K562 (cell line): ENCODE measurements around the gene PHKA1. TPM values are rescaled to one million over a fixed set of nuclear protein-coding genes. Genes with fewer than 3 reads are reported as not detected.
A peak's percentile ranks its signal among the peaks of the same experiment; 100 is the strongest.

Source experiments
- ARID2 ChIP-seq: fragments of 450-650 bp; IDR thresholded peaks from 2 replicates; pipeline ENCODE4 v1.6.1; 2017; ENCODE audit warnings: antibody characterized with exemption, mild to moderate bottlenecking
- CTCF ChIP-seq, 3 experiments: IDR thresholded peaks in 2 of 3; conservative IDR thresholded peaks in 1 of 3; 2 replicates each; pipeline ENCODE4 v1.5.1; 2011 to 2012; ENCODE audit warnings: low read length in 3 of 3, mild to moderate bottlenecking in 3 of 3, control low read depth in 2 of 3, improper control_type of control experiment in 1 of 3, inconsistent platforms in 1 of 3, low read depth in 1 of 3, mixed read lengths in 1 of 3, moderate library complexity in 1 of 3; ENCODE audit not compliant: insufficient read depth in 2 of 3
- DEAF1 ChIP-seq: fragments of 450-650 bp; formaldehyde crosslinking; IDR thresholded peaks from 2 replicates; pipeline ENCODE4 v1.4.0; 2020; ENCODE audit warnings: mild to moderate bottlenecking, moderate library complexity
- FOXJ2 ChIP-seq: fragments of 200-800 bp; sonication (Bioruptor generic); IDR thresholded peaks from 2 replicates; pipeline ENCODE4 v1.6.1; 2016; ENCODE audit warnings: missing genetic modification characterization, missing compliant biosample characterization
- KLF6 ChIP-seq: fragments of 250-450 bp; sonication (Bioruptor Pico); IDR thresholded peaks from 2 replicates; pipeline ENCODE4 v1.4.0; 2020; ENCODE audit warnings: mild to moderate bottlenecking, moderate library complexity, borderline replicate concordance
- MNT ChIP-seq, 2 experiments: fragments of 450-650 bp; conservative IDR thresholded peaks; 2 replicates each; pipeline ENCODE4 v1.6.1; 2017; ENCODE audit warnings: mild to moderate bottlenecking in 2 of 2, moderate library complexity in 2 of 2
- MTA1 ChIP-seq: fragments of 450-650 bp; IDR thresholded peaks from 2 replicates; pipeline ENCODE4 v1.6.1; 2017; ENCODE audit warnings: borderline replicate concordance
- NCOA4 ChIP-seq: fragments of 450-650 bp; IDR thresholded peaks from 2 replicates; pipeline ENCODE4 v1.6.1; 2018; ENCODE audit warnings: mild to moderate bottlenecking; ENCODE audit not compliant: partially characterized antibody
- RAD51 ChIP-seq: fragments of 450-650 bp; IDR thresholded peaks from 2 replicates; pipeline ENCODE4 v1.7.1; 2016; ENCODE audit warnings: low read depth, mild to moderate bottlenecking, borderline replicate concordance
- RB1 ChIP-seq: fragments of 450-650 bp; IDR thresholded peaks from 2 replicates; pipeline ENCODE4 v1.6.1; 2017; ENCODE audit warnings: low read depth, mild to moderate bottlenecking
- TAF15 ChIP-seq: fragments of 200-400 bp; formaldehyde crosslinking; IDR thresholded peaks from 2 replicates; pipeline ENCODE4 v1.6.1; 2017; ENCODE audit warnings: mild to moderate bottlenecking, low read depth, low read length, moderate library complexity
- ZBED1 ChIP-seq: IDR thresholded peaks from 2 replicates; pipeline ENCODE4 v1.6.1; 2014
- ZBTB17 ChIP-seq: fragments of 450-650 bp; formaldehyde crosslinking; IDR thresholded peaks from 2 replicates; pipeline ENCODE4 v1.4.0; 2020; ENCODE audit warnings: mild to moderate bottlenecking
- ZNF143 ChIP-seq: sonication (generic); formaldehyde crosslinking; IDR thresholded peaks from 2 replicates; pipeline ENCODE4 v1.9.0; 2022; ENCODE audit warnings: mild to moderate bottlenecking, missing genetic modification reagents
- ZNF561 ChIP-seq: fragments of 450-650 bp; formaldehyde crosslinking; conservative IDR thresholded peaks from 2 replicates; pipeline ENCODE4 v1.4.0; 2020; ENCODE audit warnings: mild to moderate bottlenecking, moderate library complexity
- polyA plus RNA-seq, 8 experiments: library from polyadenylated mRNA; depleted of rRNA in 4 of 8; stranded (reverse) in 5 of 8; unstranded in 3 of 8; fragments of >200 nt; fragmentation: Nextera tagmentation in 2 of 8; fragmentation: Illumina TruSeq in 1 of 8; extraction: Ambion mirVana in 2 of 8; extraction: Trizol in 1 of 8; gene quantifications; 2 replicates each; pipeline versions ENCODE4 v1.2.1 to v1.2.3, GENCODE V29; 2011 to 2014; ENCODE audit warnings: inconsistent platforms in 1 of 8, missing spikeins in 1 of 8
- total RNA-seq, 7 experiments: library from RNA; depleted of rRNA in 6 of 7; stranded (reverse); fragments of >200 nt in 6 of 7; fragmentation: Illumina TruSeq in 2 of 7; extraction: Trizol in 2 of 7; gene quantifications; 2 replicates each; pipeline versions ENCODE4 v1.2.1 to v1.2.3, GENCODE V29; 2011 to 2021; ENCODE audit warnings: low replicate concordance in 1 of 7
- TF ChIP-seq, protein P1 (sequence below): conservative IDR thresholded peaks from 2 replicates; pipeline ENCODE4 v1.6.1; 2011; ENCODE audit warnings: low read depth, mild to moderate bottlenecking, low read length; ENCODE audit not compliant: control insufficient read depth
- TF ChIP-seq, protein P2 (sequence below): sonication (generic); formaldehyde crosslinking; IDR thresholded peaks from 2 replicates; pipeline ENCODE4 v1.9.0; 2022; ENCODE audit warnings: mild to moderate bottlenecking, missing genetic modification reagents
- TF ChIP-seq, protein P3 (sequence below): fragments of 250-450 bp; sonication (Bioruptor Pico); IDR thresholded peaks from 2 replicates; pipeline ENCODE4 v1.9.0; 2021; ENCODE audit warnings: mild to moderate bottlenecking, inconsistent platforms

Gene PHKA1
- total and polyA plus RNA-seq, 9 of the 15 experiments (the other 6 are each of a cell fraction or from before 2014, with no cell fraction given): 2.4 to 9.6 (median 5.8) TPM

- TF ChIP-seq MNT (conservative IDR thresholded peaks at IDR 0.05): peak; percentile 22 to 69; a peak in 2 of 4 replicates
- no peak for TF ChIP-seq TAF15
- TF ChIP-seq DEAF1 (CRISPR knock-in tag): no peak
- peak; percentile 76; the same call in 1 of the 2 replicates for TF ChIP-seq MTA1
- TF ChIP-seq, protein P1, sequence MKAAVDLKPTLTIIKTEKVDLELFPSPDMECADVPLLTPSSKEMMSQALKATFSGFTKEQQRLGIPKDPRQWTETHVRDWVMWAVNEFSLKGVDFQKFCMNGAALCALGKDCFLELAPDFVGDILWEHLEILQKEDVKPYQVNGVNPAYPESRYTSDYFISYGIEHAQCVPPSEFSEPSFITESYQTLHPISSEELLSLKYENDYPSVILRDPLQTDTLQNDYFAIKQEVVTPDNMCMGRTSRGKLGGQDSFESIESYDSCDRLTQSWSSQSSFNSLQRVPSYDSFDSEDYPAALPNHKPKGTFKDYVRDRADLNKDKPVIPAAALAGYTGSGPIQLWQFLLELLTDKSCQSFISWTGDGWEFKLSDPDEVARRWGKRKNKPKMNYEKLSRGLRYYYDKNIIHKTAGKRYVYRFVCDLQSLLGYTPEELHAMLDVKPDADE: peak; percentile 72; the same call in 1 of the 2 replicates
- TF ChIP-seq RAD51: 0 out of 2 replicates have a peak, but pooled peaks have one; percentile 15
- no peak for TF ChIP-seq NCOA4
- TF ChIP-seq ARID2: no peak
- TF ChIP-seq, protein P2, sequence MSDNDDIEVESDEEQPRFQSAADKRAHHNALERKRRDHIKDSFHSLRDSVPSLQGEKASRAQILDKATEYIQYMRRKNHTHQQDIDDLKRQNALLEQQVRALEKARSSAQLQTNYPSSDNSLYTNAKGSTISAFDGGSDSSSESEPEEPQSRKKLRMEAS (CRISPR knock-in tag): no peak
- TF ChIP-seq ZBED1: no peak
- TF ChIP-seq ZNF561 (CRISPR knock-in tag): no peak
- no peak for TF ChIP-seq RB1
- peak; percentile 88 for TF ChIP-seq ZNF143 (CRISPR knock-in tag)
- TF ChIP-seq KLF6 (CRISPR knock-in tag): no peak
- TF ChIP-seq CTCF (IDR thresholded peaks at IDR 0.05 in 2 of 3, conservative IDR thresholded peaks at IDR 0.05 in 1 of 3; ENCODE audit: insufficient read depth in 2 of 3, low read depth in 1 of 3, low read length in 3 of 3): no peak
- TF ChIP-seq, protein P3, sequence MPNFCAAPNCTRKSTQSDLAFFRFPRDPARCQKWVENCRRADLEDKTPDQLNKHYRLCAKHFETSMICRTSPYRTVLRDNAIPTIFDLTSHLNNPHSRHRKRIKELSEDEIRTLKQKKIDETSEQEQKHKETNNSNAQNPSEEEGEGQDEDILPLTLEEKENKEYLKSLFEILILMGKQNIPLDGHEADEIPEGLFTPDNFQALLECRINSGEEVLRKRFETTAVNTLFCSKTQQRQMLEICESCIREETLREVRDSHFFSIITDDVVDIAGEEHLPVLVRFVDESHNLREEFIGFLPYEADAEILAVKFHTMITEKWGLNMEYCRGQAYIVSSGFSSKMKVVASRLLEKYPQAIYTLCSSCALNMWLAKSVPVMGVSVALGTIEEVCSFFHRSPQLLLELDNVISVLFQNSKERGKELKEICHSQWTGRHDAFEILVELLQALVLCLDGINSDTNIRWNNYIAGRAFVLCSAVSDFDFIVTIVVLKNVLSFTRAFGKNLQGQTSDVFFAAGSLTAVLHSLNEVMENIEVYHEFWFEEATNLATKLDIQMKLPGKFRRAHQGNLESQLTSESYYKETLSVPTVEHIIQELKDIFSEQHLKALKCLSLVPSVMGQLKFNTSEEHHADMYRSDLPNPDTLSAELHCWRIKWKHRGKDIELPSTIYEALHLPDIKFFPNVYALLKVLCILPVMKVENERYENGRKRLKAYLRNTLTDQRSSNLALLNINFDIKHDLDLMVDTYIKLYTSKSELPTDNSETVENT (CRISPR knock-in tag): no peak
- no peak for TF ChIP-seq FOXJ2 (tag)
- TF ChIP-seq ZBTB17: no peak
These were observed 141.6 kb downstream of the PHKA1 start, which contains the start of gene HDAC8 (continued) for GRCh38 chrX:72572248-72573157.
